Mesendoderm (in vitro differentiated cells): ENCODE data around the gene NAV1.

Experiments
- DNase-seq: peaks from one replicate; pipeline ENCODE4 v3.0.0; 2013
- H2AK5ac ChIP-seq: 2 replicates; pipeline ENCODE4 v1.6.1; 2013; ENCODE audit warnings: low read length, inconsistent platforms
- H2BK120ac ChIP-seq: 2 replicates; pipeline ENCODE4 v1.6.1; 2013; ENCODE audit warnings: low read depth, mild to moderate bottlenecking, low read length, moderate library complexity, mixed read lengths
- H2BK15ac ChIP-seq: replicated peaks from 2 replicates; pipeline ENCODE4 v1.6.1; 2013; ENCODE audit warnings: low read depth, mild to moderate bottlenecking, moderate library complexity
- H2BK5ac ChIP-seq: 2 replicates; pipeline ENCODE4 v1.6.1; 2013; ENCODE audit warnings: low read length, inconsistent platforms
- H3K18ac ChIP-seq: 2 replicates; pipeline ENCODE4 v1.6.1; 2013; ENCODE audit warnings: mild to moderate bottlenecking, low read length, mixed read lengths
- H3K23ac ChIP-seq: one replicate; pipeline ENCODE4 v1.6.1; 2013; ENCODE audit warnings: low read length
- H3K27ac ChIP-seq: 2 replicates; pipeline ENCODE4 v1.5.1; 2013; ENCODE audit warnings: low read depth, mild to moderate bottlenecking, inconsistent platforms, low read length, moderate library complexity
- H3K27me3 ChIP-seq: 2 replicates; pipeline ENCODE4 v1.6.1; 2013; ENCODE audit warnings: low read length, control low read depth, mild to moderate bottlenecking, inconsistent platforms; ENCODE audit not compliant: insufficient read depth, poor library complexity
- H3K36me3 ChIP-seq: 2 replicates; pipeline ENCODE4 v1.6.1; 2013; ENCODE audit warnings: low read length, inconsistent platforms; ENCODE audit not compliant: control insufficient read depth, insufficient read depth
- H3K4ac ChIP-seq: one replicate; pipeline ENCODE4 v1.6.1; 2013; ENCODE audit warnings: low read depth, mild to moderate bottlenecking, low read length, moderate library complexity
- H3K4me1 ChIP-seq: 2 replicates; pipeline ENCODE4 v1.6.1; 2013; ENCODE audit warnings: low read depth, low read length, inconsistent platforms; ENCODE audit not compliant: control insufficient read depth
- H3K4me2 ChIP-seq: 2 replicates; pipeline ENCODE4 v1.6.1; 2013; ENCODE audit warnings: low read length
- H3K4me3 ChIP-seq: 2 replicates; pipeline ENCODE4 v1.5.1; 2013; ENCODE audit warnings: mild to moderate bottlenecking, low read length
- H3K56ac ChIP-seq: one replicate; pipeline ENCODE4 v1.6.1; 2013; ENCODE audit warnings: low read length
- H3K79me1 ChIP-seq: 2 replicates; pipeline ENCODE4 v1.6.1; 2013; ENCODE audit warnings: low read length, inconsistent platforms
- H3K79me2 ChIP-seq: 2 replicates; pipeline ENCODE4 v1.6.1; 2013; ENCODE audit warnings: mild to moderate bottlenecking, low read length; ENCODE audit not compliant: control insufficient read depth, insufficient read depth
- H3K9ac ChIP-seq: 2 replicates; pipeline ENCODE4 v1.6.1; 2013; ENCODE audit warnings: low read length, inconsistent platforms
- H4K5ac ChIP-seq: one replicate; pipeline ENCODE4 v1.6.1; 2013; ENCODE audit warnings: low read length
- H4K8ac ChIP-seq: one replicate; pipeline ENCODE4 v1.6.1; 2013; ENCODE audit warnings: low read depth, mild to moderate bottlenecking, control low read depth, low read length, moderate library complexity
- WGBS: extraction: QIAGEN DNeasy Blood & Tissue Kit; methylation state at CpG from one replicate; pipeline ENCODE4 v1.1.7; 2013; ENCODE audit warnings: low lambda C conversion rate, missing lambda C conversion rate; ENCODE audit not compliant: insufficient coverage; ENCODE audit errors: extremely low coverage; 5-methylcytosine and 5-hydroxymethylcytosine counted together

Gene NAV1

DNA sequence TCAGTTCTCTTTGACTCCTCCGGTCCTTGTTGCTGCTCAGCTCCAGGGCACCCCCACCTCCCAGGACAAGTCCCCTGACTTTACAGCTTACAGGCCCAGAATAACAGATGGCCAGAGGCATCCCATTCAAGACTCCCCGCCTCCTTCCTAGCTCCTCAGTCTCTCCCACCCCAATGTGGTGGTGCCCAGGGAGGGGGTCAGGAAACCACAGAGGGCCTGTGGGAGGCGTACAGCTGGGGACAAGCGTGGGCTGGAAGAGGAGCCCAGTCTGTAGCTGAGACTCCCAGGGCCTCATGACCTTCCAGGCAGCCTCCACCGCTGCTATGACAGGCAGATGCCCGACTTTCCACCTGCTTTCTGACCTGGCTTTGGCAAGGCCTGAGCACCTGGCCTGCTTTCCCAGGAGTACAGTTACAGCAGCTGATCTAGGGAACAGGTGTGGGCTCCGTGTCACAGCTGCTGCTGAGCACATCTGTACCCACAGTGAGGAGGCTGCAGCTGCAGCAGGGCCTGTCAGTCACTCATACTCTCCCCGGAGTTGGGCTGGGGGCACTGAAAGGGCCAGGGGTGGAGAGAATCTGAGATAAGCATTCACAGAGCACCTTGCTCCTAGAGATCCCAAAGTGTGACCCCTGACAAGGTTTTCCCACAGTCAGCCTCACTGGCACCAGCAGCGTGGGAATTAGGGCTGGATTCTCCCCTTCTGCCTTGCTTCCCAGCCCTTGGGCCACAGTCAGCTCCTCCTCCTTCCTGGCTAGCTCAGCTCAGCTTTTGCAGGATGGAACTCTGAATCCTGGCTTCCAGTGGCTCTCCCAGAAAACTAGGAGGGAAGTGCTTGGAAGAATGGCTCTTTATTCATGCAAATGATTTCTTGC is 7.1 kb upstream of the NAV1 start:
- no peak overlapping the region for H3K4me3 ChIP-seq
- H2AK5ac ChIP-seq = no peak overlapping the region
- no CpG with 5 or more reads among the region's 9 CpGs for WGBS

GRCh38 chr1:201533836-201534235 is 5.1 kb upstream of the NAV1 start:
- no peak overlapping the region for H2BK15ac ChIP-seq
- no peak overlapping the region for H3K4me3 ChIP-seq
- H3K4me1 ChIP-seq = peaks cover 4% of the 10 kb centered on the region
- H3K36me3 ChIP-seq = no peaks in the 10 kb centered on the region
- H2AK5ac ChIP-seq = no peak overlapping the region
- H3K23ac ChIP-seq = no peak overlapping the region
- no peak overlapping the region for H3K4ac ChIP-seq
- H3K79me2 ChIP-seq = no peaks in the 10 kb centered on the region
- no peak overlapping the region for H3K9ac ChIP-seq
- no peak overlapping the region for H4K8ac ChIP-seq
- H3K79me1 ChIP-seq = no peaks in the 10 kb centered on the region
- no peak overlapping the region for H4K5ac ChIP-seq
- no peak overlapping the region for H3K4me2 ChIP-seq
- DNase-seq = no peak
- no CpG with 5 or more reads among the region's 4 CpGs for WGBS
- no peak overlapping the region for H2BK120ac ChIP-seq
- no peak overlapping the region for H3K18ac ChIP-seq
- no peaks in the 10 kb centered on the region for H3K27me3 ChIP-seq
- H2BK5ac ChIP-seq = no peak overlapping the region
- H3K56ac ChIP-seq = no peak overlapping the region
- H3K27ac ChIP-seq = no peak overlapping the region

More for the DNA sequence above, 7.1 kb upstream of the NAV1 start:
- Histone ChIP-seq H3K4me2 (no peak overlapping the region), H2BK120ac (no peak overlapping the region), H3K9ac (no peak overlapping the region), H4K5ac (no peak overlapping the region), H3K4me1 (no peaks in the 10 kb centered on the region), H3K4ac (no peak overlapping the region), H3K79me1 (no peaks in the 10 kb centered on the region), H3K56ac (no peak overlapping the region), H3K36me3 (no peaks in the 10 kb centered on the region), H3K27ac (no peak overlapping the region), H2BK5ac (no peak overlapping the region), H4K8ac (no peak overlapping the region), H2BK15ac (no peak overlapping the region), H3K18ac (no peak overlapping the region), H3K27me3 (no peaks in the 10 kb centered on the region), H3K79me2 (no peaks in the 10 kb centered on the region), H3K23ac (no peak overlapping the region)
- no peak for DNase-seq

- H3K4me1 ChIP-seq = peaks cover 4% of the 10 kb centered on the region
Measured at GRCh38 chr1:201535046-201535918, 3.6 kb upstream of the NAV1 start.

GRCh38 chr1:201535919-201536245 is 3.0 kb upstream of the NAV1 start:
- Histone ChIP-seq H3K36me3 (no peaks in the 10 kb centered on the region), H3K56ac (no peak overlapping the region), H3K23ac (no peak overlapping the region), H3K4me2 (no peak overlapping the region), H2BK120ac (no peak overlapping the region), H3K4me3 (no peak overlapping the region), H3K79me1 (no peaks in the 10 kb centered on the region), H2AK5ac (no peak overlapping the region), H3K9ac (no peak overlapping the region), H3K27me3 (no peaks in the 10 kb centered on the region), H3K4me1 (peaks cover 7% of the 10 kb centered on the region), H2BK5ac (no peak overlapping the region), H4K5ac (no peak overlapping the region), H4K8ac (peak overlapping the region; percentile 6), H3K27ac (no peak overlapping the region), H3K4ac (no peak overlapping the region), H3K18ac (no peak overlapping the region), H2BK15ac (no peak overlapping the region), H3K79me2 (no peaks in the 10 kb centered on the region)
- WGBS = no CpG with 5 or more reads among the region's 6 CpGs
- no peak for DNase-seq

More at GRCh38 chr1:201535046-201535918, 3.6 kb upstream of the NAV1 start:
- Histone ChIP-seq H3K4ac (no peak overlapping the region), H3K9ac (no peak overlapping the region), H3K27me3 (no peaks in the 10 kb centered on the region), H3K56ac (peak overlapping the region; percentile 49), H2BK120ac (no peak overlapping the region), H3K4me3 (no peak overlapping the region), H4K8ac (no peak overlapping the region), H2AK5ac (no peak overlapping the region), H3K23ac (no peak overlapping the region), H3K27ac (no peak overlapping the region), H2BK5ac (no peak overlapping the region), H3K18ac (no peak overlapping the region), H3K79me2 (no peaks in the 10 kb centered on the region), H4K5ac (no peak overlapping the region), H3K36me3 (no peaks in the 10 kb centered on the region), H3K79me1 (no peaks in the 10 kb centered on the region), H2BK15ac (no peak overlapping the region), H3K4me2 (no peak overlapping the region)
- no CpG with 5 or more reads among the region's 6 CpGs for WGBS
- DNase-seq = no peak

- no CpG with 5 or more reads among the region's 4 CpGs for WGBS
- Histone ChIP-seq H2BK5ac (no peak overlapping the region), H3K4me2 (no peak overlapping the region), H3K4me1 (peaks cover 7% of the 10 kb centered on the region), H2BK120ac (no peak overlapping the region), H3K23ac (no peak overlapping the region), H3K79me1 (no peaks in the 10 kb centered on the region), H3K9ac (no peak overlapping the region), H4K8ac (no peak overlapping the region), H2AK5ac (no peak overlapping the region), H3K56ac (no peak overlapping the region), H3K18ac (no peak overlapping the region), H3K27me3 (no peaks in the 10 kb centered on the region), H3K79me2 (no peaks in the 10 kb centered on the region), H3K4ac (no peak overlapping the region), H2BK15ac (no peak overlapping the region), H4K5ac (no peak overlapping the region), H3K27ac (no peak overlapping the region), H3K4me3 (no peak overlapping the region), H3K36me3 (no peaks in the 10 kb centered on the region)
- no peak for DNase-seq
Measured at GRCh38 chr1:201536558-201536957, 2.4 kb upstream of the NAV1 start.
